ENCODE measurements around the gene SLC25A17.

DNA sequence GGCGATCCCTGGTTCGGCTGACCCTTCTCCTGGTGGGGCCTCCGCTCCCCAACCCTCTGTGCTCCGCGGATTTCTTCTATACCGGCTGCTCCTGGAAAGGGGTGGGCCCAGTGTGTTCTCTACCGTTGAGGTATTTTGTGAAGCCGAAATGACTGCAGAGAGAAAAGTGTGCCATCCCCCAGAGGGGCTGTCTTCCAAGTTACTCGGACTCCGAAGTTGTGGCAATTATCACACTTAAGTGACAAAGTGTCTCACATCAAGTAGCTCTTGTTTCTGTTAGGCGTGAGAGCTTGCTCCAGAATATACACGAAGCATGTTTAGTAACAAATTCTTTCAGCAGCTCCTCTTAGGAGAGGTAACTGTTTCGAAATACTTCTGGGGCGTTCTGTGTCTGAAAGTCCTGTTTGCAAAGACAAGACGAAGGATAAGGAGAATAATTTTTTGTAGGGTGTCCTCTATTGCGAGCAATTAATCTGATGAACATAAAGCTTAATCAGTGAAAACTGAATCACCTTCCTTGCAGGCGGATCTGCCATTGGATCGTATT lies 38.2 kb upstream of the SLC25A17 start:
- no peak for TF ChIP-seq POLR2A (IDR thresholded peaks at IDR 0.05)
- no peak for TF ChIP-seq CTCF (IDR thresholded peaks at IDR 0.05)
- TF ChIP-seq EP300 (IDR thresholded peaks at IDR 0.05) = no peak
